NCI-H82 (cell line): ENCODE data around the gene CPLANE1.
"Not testable (repeated sequence)": the region's sequence is repeated elsewhere in the genome, so short reads cannot be mapped to it uniquely, and the experiment has no call there.

ENCODE experiments used
- DNase-seq: peaks from one replicate; lab custom pipeline; 2025; lab: John Stamatoyannopoulos, UW

CPLANE1 gene

DNA sequence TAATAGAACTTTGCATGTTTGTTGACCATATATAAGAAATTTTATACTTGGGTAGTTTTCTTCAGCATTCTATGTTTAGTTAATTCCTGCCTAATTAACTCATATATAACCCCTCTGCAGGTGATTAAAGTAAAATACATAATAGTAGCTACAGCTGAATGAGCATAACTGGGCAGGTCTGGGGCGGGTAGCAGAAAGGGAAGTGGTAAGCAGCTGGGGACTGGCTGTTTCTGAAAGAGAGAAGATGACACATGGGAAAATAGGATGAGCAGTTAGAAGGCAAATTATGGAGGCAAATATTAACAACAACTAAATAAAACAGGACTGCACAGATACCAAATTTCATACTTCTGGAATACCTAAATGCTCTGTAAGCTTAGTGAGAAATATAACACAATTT, 128.1 kb downstream of the CPLANE1 start:
- DNase-seq = no peak

DNA sequence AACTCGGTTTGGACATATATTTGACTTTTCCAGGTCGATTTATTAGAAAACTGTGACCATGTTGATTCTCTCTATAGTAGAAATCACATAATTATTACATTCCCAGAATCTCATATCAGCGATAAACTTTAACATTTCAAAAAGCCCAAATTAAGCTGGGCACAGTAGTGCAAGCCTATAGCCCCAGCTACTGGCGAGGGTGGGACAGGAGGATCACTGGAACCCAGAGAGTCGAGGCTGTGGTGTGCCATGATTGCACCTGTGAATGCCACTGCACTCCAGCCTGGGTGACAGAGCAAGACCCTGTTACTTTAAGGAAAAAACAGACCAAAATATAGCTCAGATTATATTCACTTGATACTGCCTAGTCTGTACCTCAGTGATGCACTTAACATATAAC, 128.9 kb downstream of the CPLANE1 start:
- DNase-seq = no peak

DNA sequence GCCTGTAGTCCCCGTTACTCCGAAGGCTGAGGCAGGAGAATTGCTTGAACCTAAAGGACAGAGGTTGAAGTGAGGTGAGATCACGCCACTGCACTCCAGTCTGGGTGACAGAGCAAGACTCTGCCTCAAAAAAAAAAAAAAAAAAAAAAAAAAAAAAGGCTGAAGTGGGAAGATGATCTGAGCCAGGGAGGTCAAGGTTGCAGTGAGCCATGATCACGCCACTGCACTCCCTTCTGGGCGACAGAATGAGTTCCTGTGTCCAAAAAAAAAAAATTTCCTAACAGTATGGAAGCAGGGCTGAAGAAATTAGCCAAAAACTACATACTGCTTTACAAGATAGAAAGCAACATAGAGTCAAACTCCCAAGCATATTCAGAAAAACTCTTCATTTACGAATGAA, 132.8 kb downstream of the CPLANE1 start:
- no peak for DNase-seq

DNA sequence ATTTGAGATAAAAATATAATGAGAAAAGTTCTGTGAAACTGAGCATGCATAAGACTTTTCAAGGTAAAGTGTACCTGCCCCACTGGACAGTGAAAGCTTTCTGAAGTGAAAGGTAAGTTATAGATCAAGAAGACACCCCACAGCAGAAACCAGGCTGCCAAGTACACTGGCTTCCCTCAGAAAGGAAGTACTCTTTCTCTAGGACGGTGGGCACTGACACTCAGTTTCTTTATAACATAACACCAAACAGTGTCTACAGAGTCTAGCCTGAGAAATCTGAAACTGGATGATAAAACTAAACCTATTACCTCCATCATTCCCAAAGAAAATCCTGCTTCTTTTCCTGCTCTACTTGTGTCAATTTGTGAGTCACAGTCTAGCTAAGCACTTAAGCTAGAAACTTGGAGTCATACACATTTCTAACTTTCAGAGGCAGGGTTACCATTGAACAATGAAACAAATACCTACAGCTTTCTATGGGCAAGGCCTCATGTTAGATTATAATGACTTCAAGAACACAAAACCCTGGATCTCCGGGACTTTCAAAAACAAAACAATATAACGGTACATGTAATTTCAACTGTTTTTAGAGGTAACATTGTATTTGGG, 136.7 kb downstream of the CPLANE1 start:
- DNase-seq = no peak

DNA sequence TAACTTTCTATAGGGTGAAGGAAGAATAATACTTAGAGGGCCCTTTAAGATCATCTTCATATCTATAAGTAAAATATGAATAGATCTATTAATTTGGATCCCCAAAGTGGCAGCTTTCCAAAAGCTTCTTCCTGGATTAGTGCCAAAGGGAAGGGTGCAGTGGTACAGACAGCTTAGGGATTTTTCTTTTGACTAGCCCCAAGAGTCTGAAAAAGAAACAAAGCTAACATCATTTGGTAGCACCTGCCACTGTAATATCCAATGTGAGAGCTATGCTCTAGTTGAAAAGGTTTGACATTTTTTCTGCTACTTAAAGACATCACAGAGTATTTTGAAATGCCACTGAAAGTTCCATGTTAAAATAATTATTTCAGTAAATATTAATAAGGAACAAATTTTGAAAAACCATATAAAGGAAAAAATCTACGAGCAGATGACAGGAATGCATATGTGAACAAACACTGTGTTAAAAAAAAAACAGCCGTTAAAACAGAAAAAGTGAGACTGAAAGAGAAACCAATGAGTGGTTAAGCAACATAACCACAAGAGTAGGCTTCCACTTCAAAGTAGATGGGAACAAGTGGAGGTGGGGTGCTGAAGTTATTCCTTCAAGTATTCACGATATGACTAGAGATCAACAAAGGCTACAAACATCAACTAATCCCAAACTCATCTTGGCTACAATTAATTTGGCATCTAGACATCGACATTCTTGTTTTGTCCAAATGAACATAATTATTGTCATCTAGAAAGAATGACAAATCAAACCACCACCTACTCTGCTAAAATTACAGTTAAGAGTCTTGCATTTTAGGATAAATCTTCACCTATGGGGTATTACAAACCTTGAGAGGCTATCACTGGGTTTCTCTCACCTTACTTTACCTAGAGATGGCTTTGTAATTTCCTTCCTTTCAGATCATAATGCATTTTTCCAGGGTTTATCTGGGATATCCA, 137.5 kb downstream of the CPLANE1 start:
- no peak for DNase-seq

DNA sequence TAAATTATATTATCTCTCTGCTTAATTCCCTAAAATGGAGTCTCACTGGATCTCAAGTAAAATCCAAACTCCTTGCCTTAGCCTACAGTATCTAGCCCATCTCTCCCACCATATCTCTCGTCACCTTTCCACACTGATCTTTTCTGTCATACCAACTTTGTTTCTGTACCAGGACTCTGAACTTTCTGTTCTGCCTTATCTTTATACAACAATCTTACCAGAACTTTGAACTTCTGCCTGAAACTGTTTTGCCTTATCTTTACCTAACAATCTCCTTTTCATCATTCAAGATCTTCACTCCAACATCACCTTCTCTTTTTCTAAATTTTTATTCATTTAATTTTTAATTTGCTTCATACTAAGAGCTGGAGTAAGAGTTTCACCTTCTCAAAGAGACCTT, 139.0 kb downstream of the CPLANE1 start:
- no peak for DNase-seq

DNA sequence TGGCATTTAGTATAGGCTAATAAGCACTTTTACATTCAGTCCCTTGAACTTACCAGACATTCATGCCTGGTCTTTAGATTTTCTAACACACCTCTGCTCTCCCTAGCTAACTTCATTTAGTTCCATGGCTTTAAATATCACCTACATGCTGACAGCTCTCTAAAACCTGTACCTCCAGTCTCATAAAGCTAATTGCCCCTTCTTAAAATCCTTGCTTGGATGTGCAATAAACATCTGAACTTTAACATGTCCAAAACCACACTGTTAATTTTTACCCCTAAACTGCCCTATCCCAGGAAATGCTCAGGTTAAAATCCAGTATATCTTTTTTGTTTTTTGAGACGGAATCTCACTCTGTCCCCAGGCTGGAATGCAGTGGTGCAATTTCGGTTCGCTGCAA, 139.8 kb downstream of the CPLANE1 start:
- DNase-seq = no peak

DNA sequence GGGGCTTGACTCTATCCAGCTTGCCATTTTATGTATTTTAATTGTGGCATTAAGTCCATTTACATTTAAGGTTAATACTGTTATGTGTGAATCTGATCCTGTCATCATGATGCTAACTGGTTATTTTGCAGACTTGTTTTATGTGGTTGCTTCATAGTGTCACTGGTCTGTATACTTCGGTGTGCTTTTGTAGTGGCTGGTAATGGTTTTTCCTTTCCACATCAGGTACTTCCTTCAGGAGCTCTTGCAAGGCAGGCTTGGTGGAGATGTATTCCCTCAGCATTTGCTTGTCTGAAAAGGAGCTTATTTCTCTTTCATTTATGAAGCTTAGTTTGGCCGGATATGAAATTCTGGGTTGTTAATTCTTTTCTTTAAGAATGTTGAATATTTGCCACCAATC, 145.9 kb downstream of the CPLANE1 start:
- DNase-seq = no peak

DNA sequence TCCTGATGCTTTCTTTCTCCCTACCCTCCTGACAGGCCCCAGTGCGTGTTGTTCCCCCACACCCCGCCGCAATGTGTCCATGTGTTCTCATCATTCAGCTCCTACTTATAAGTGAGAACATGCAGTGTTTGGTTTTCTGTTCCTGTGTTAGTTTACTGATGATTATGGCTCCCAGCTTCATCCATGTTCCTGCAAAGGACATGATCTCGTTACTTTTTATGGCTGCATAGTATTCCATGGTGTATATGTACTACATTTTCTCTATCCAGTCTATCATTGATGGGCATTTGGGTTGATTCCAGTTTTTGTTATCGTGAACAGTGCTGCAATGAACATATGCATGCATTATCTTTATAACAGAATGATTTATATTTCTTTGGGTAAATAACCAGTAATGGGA, 149.9 kb downstream of the CPLANE1 start:
- DNase-seq = not testable (repeated sequence)

DNA sequence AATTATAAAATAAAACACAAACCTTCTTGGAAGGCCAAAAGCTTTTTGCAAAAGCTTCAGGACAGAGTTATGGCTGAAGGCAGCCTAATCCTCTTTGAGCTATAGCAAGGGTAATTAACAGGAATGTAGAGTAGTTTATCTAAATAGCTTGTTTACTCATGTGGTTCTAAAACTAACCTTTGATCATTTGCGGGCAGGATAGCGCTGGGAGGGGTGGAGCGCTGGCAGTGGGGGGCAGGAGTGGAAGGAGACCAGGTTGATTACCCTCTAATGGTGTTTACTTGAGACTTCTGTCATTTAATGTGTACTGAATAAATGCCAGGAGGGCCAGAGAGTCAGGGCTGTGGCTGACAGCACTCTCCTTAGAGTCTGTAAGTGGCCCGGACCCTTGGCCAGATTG, 155.4 kb downstream of the CPLANE1 start:
- not testable (repeated sequence) for DNase-seq

DNA sequence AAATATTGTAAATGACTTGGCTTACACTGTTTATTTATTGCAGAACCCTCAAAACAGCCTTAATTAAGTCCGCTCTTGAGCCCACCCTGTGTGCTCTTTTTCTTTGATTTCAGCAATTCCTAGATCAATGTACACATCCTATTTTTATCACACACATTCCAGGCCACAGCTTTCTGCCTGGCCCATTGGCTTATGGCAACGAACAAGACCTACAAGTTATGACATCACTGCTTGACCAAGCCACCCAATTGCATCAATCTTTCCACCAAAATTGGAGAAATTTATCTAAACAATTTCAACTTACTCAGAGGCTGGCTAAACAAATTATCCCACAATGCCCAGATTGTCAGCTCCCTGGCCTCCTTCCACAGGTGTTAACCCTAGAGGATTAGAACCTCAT, 158.4 kb downstream of the CPLANE1 start:
- DNase-seq = no peak

DNA sequence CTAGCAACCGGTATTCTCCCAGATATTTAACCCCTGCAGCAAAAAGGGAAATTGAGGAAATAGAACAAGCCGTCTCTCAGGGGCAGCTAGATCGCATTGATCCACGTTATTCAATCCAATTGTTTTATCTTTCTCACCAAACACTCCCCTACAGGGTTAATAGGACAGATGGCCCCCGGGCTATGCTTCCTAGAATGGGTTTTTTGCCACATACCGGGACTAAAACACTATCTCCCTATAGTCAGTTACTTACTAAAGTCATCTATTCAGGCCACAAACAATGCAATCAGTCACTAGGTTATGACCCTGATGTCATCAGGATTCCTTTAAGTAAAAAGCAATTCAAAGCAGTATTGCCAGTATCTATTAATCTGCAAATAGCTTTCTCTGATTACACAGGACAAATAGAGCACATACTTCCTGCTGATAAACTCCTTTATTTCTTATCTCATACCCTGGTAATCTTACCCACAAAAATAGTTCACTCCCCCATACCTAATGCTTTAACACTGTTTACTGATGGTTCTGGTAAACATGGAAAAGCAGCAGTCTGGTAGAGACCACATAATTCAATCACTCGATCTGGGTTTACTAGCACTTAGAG, 159.0 kb downstream of the CPLANE1 start:
- no peak for DNase-seq

DNA sequence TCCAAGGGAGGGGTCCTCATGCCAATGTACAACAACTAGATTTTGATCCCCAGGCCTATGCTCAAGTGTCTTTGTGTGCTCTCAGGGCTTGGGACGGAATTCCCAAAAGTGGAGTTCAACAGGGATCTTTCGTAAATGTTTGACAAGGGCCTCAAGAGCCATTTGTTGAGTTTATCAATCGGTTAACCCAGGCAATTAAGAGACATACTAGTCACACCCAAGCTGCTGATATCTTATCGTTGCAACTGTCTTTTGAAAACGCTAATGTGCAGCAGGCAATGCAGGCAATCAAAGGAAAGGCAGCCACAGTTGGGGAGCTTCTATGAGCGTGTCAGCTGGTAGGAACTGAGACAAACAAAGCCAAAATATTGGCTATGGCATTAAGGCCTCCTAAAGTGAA, 161.2 kb downstream of the CPLANE1 start:
- DNase-seq = no peak

DNA sequence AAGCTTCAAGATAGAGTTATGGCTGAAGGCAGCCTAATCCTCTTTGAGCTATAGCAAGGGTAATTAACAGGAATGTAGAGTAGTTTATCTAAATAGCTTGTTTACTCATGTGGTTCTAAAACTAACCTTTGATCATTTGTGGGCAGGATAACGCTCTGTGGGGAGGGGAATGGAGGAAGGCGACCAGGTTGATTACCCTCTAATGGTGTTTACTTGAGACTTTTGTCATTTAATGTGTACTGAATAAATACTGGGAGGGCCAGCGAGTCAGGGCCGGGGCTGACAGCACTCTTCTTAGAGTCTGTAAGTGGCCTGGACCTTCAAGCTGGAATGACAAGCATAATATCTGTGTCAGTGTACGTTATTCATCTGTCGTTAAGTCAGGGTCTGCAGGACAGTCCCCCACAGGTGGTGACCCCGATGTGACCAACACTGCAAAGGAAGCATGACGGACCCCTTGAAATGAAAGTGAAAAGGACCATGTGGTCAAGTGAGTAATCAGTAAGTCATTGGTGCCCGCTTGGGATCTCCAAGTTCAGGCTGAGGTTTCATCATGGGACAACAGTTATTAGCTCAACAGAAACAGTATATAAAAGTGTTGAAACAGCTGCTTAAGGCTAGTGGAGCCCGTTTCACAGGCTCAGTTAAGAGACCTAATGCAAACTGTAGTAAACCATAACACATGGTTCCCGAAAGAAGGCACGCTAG, 162.6 kb downstream of the CPLANE1 start:
- no peak for DNase-seq

DNA sequence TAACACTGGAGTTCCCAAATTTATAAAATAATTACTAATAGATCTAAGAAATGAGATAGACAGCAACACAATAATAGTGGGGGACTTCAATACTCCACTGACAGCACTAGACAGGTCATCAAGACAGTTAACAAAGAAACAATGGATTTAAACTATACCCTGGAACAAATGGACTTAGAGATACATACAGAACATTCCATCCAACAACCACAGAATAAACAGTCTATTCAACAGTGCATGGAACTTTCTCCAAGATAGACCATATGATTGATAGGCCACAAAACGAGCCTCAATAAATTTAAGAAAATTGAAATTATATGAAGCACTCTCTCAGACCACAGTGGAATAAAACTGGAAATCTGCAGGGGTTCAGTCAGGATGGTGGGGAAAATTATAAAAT, 163.2 kb downstream of the CPLANE1 start:
- not testable (repeated sequence) for DNase-seq

DNA sequence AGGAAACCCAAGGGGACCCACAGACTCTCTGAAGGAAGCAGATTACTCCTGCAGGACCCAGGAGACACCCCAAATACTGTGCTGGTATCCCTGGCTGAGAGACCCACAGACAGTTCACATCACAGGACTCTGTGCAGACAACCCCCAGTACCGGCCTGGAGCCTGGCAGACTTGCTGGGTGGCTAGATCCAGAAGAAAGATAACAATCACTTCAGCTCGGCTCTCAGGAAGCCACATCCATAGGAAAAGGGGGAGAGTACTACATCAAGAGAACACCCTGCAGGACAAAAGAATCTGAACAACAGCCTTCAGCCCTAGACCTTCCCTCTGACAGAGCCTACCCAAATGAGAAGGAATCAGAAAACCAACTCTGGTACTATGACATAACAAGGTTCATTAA, 166.2 kb downstream of the CPLANE1 start:
- DNase-seq = not testable (repeated sequence)

DNA sequence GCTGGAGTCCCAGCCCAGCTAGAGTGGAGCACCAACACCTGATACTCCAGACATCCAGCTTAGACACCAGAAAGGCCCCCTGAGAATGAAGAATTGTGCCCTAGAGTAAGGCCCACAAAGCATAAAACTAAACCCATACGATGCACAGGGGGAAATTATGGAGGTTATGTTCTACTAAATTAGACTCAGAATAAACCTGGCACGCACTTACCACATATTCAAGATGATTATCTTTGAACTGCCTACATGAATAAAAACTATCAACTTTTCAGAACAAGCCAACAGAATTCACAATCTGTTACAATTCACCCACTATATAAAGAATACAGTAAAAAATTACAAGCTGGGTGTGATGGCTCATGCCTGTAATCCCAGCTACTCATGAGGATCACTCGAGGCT, 168.5 kb downstream of the CPLANE1 start:
- no peak for DNase-seq

DNA sequence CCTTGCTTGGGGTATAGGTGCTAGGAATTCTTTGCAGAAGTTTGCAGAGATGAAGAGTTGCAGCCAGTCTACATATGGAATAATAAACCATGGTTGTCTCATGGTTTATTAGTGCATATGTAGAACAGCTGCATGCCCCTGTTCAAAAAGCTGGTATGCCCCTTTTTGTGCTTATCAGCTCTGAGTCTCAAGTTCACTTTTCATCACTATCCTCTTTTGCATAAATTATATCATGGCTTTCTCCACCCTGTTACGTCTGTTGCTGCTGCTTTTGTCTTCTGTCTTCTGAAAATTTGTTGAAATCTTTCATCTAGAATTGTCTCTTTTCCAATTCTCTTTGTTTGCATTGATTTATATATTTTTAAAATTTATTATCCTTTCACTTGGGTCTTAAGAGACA, 172.0 kb downstream of the CPLANE1 start:
- no peak for DNase-seq

DNA sequence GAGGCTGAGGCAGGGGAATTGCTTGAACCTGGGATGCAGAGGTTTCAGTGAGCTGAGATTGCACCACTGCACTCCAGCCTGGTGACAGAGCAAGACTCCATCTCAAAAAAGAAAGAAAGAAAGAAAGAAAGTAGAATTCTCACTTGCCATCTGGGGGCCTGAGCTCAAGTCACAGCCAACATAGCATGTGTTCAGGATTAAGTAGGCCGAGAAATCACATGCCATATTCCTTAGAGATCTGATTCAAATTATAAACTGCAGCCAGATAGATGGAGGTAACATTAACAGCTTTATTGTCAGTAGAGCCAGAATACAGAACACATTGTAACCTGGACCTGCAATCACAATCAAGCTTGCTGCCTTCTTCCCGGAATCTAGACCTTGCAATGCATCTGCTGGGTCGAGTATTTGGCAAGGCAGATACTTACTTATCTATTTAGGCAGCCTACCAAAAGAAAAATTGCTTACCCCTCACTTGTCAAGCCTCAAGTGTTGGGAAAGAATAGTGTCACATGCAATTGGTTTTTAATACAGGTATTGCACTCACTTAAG, 173.7 kb downstream of the CPLANE1 start:
- DNase-seq = no peak

DNA sequence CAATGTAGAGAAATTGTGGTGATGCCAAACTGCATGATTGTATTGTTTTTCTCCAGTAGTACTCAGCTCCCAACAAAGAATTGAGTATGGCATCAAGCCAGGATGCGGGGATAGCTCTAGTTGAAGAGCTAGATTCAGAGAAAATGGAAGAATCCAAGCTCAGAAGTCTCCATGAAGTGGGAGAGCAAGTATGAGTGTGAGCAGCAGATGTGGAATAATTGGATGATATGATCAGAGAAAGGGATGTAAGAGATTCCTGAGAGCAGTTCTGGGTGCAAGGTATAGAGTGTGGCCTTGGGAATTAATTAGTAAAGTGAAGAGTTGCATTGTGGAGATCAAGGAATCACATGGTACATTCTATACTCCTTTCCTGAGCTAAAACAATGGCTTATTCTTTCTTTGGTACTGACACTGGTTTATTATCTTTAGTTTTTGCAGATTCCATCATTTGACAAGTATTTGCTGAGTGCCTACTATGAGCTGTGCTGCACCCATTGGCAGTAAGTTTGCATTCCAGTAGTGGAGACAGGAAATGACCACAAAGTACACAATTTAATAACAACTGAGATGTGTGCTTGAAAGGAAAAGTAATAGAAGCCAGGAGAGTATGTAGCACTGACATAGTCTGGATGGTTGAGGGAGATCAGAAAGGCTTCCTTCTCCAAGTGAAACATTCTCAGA, 177.1 kb downstream of the CPLANE1 start:
- DNase-seq = no peak

DNA sequence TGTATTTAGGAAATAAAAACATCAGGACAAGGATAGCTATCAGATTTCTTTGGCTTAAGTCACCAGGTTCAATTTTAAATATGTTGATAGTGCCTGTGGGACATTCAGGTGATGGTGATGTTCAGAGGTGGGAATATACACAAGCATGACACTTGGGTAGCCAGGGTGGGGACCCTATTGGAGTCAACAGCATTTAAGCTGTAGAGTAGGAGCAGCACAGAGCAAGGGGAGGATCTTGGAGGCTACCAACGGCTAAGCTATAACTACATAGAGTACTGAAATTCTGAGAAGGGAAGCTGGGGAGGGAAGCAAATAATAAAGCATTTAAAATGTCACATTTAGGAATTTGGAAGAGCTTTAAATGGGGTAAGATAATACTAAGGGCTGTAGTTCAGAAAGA, 177.7 kb downstream of the CPLANE1 start:
- no peak for DNase-seq

DNA sequence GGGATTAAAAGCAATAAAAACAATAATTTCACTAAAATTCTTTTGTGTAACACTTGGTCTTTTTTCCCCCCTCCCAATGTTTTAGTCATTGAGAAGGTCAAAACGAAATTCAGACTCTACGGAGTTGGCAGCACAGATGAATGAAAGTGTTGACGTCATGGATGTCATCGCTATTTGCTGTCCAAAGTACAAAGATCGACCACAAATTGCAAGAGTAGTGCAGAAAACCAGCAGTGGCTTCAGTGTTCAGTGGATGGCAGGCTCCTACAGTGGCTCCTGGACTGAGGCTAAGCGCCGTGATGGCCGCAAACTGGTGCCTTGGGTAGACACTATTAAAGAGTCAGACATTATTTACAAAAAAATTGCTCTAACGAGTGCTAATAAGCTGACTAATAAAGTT, 184.7 kb downstream of the CPLANE1 start:
- no peak for DNase-seq
